Astrocyte (in vitro differentiated cells and primary cell): ENCODE measurements around the gene FRS2.

Experiments
- EZH2 ChIP-seq: IDR thresholded peaks from 2 replicates; pipeline ENCODE4 v1.6.1; 2012; ENCODE audit warnings: mild to moderate bottlenecking, low read length, inconsistent platforms; ENCODE audit not compliant: insufficient read depth
- TF ChIP-seq, protein P1 (sequence below): IDR thresholded peaks from 2 replicates; pipeline ENCODE4 v1.5.1; 2011; ENCODE audit warnings: low read depth, mild to moderate bottlenecking, inconsistent platforms, low read length, moderate library complexity; ENCODE audit not compliant: insufficient read depth

DNA sequence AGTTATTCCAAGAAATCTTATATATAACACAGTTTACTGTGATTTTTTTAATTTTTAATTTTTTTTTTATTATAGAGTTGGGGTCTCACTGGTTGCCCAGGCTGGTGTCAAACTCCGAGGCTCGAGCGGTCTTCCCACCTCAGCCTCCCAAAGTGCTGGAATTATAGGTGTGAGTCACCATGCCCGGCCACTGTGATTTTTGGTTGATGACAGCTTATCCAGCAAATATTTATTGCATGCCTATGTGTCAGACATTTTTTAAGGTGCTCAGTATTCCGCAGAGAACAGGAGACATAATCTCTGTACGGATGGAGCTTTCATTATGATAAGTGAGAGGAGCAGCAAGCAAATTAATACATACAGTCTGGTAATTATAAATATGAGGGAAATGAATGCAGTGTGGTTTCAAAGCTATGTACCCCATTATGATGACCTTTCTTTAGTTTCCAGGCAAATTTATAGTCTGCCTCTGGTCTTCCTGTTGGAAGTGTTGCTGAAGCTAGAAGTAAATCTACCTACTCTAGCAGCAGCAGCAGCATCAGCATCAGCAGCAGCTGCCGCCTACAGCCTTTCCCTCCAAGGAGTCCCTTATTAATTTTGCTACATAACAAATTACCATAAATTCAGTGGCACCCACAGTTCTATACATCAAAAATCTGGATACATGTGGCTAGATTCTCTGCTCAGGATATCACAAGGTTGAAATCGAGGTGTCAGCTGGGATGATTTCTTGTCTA lies 32.3 kb downstream of the FRS2 start:
- TF ChIP-seq, protein P1, sequence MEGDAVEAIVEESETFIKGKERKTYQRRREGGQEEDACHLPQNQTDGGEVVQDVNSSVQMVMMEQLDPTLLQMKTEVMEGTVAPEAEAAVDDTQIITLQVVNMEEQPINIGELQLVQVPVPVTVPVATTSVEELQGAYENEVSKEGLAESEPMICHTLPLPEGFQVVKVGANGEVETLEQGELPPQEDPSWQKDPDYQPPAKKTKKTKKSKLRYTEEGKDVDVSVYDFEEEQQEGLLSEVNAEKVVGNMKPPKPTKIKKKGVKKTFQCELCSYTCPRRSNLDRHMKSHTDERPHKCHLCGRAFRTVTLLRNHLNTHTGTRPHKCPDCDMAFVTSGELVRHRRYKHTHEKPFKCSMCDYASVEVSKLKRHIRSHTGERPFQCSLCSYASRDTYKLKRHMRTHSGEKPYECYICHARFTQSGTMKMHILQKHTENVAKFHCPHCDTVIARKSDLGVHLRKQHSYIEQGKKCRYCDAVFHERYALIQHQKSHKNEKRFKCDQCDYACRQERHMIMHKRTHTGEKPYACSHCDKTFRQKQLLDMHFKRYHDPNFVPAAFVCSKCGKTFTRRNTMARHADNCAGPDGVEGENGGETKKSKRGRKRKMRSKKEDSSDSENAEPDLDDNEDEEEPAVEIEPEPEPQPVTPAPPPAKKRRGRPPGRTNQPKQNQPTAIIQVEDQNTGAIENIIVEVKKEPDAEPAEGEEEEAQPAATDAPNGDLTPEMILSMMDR, result no peak
- no peak for TF ChIP-seq EZH2
